Activated CD8-positive, alpha-beta memory T cell treated with anti-CD3 and anti-CD28 coated beads, Interleukin-2, amount 50 U/mL, for 48 hours (primary cell): Measurements from ENCODE around the gene CNTNAP5.

Source experiments
- DNase-seq: peaks from one replicate; pipeline ENCODE4 v3.0.0-alpha.2; 2020

Gene CNTNAP5

DNA sequence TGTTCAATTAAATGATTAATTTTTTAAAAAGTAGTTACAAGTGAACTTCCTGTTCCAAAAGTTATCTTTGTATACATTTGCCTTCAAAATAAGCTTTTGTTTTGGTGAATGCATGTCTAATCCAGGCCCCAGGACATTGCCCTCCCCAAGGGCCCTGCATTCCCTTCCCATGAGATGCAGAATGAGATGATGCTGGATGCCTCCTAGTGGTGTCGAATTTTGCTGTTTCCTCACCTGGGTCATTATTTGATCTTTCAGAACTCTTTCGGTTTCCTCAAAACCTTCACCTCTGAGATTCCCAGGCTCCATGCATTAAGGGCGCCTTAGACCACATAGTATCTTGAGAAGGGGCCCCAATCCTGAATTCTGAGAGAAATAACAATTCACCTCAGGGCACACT lies 728.8 kb downstream of the CNTNAP5 start:
- DNase-seq = no peak

DNA sequence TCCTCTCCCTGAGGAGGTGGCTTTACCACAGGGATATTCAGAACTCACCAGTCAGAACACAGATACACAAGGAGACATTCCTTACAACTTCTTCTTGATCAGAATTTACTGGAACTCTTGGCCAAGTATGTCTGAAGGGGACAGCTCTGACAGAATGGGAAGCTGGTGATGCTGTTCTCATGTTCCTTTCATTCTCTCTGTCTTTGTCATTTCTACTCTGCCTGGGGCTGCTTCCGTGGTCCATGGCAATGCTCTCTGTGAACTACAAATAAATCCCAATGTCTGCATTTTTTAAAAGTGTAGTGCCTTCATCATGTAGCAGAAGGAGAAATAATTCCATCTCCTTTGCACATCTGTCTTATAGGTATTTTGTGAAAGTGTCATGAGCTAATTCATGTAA lies 730.3 kb downstream of the CNTNAP5 start:
- DNase-seq = no peak

DNA sequence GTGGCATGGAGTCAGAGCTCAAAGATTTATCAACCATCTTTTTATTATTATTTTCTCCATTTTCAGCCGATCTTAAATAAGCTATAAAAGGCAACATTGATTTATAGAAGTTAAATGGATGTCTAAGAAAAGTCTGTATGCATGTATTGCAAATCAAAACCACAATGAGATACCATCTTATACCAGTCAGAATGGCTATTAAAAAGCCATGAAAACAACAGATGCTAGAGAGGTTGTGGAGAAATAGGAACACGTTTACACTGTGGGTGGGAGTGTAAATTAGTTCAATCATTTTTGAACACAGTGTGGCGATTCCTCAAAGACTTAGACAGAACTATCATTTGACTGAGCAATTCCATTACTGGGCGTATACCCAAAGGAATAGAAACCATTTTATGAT lies 731.0 kb downstream of the CNTNAP5 start:
- no peak for DNase-seq

- no peak for DNase-seq
Measured at GRCh38 chr2:124762388-124762787, 737.3 kb downstream of the CNTNAP5 start.

GRCh38 chr2:124763611-124764010 lies 738.5 kb downstream of the CNTNAP5 start:
- no peak for DNase-seq

GRCh38 chr2:124774781-124775180 lies 749.7 kb downstream of the CNTNAP5 start:
- DNase-seq = no peak

DNA sequence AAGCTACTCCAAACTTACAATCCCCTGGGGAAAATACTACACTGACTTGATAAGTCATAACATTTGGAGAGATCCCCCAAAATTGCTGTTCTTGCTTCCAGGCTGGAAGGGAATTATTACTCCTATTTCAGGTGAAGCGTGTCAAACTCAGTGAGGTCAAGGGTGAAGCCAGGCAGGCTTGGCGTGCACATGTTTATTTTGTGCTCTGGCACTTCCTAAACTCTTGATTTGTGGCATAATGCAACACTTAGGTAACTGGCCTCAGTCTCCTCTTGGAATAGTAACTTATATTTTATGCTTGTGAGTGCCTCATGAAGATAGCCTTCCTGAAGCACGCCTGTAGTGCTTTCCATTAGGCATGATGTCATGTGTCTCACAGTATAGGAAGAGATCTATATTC lies 751.2 kb downstream of the CNTNAP5 start:
- DNase-seq = no peak

GRCh38 chr2:124778076-124778475 lies 753.0 kb downstream of the CNTNAP5 start:
- no peak for DNase-seq

DNA sequence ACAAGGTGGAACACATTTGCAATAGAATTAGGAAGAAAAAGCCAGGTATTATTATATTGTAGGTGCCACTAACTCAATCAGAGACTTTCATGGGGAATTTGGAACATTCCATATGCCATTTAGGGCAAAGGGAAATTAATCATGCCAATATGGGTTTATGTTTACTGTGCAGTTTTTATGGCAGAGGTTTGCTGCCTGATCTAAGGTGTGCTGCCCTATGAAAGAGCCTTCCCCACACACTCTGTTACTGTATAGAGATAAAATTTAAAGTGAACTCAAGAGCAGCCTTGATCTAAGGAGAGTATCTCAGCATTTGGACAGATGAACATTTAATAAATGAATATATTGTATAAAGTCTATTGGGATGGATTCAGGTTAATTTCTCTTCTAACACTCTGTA lies 771.6 kb downstream of the CNTNAP5 start:
- DNase-seq = no peak

GRCh38 chr2:124797049-124797448 lies 772.0 kb downstream of the CNTNAP5 start:
- DNase-seq = no peak

GRCh38 chr2:124798551-124798950 lies 773.5 kb downstream of the CNTNAP5 start:
- no peak for DNase-seq

DNA sequence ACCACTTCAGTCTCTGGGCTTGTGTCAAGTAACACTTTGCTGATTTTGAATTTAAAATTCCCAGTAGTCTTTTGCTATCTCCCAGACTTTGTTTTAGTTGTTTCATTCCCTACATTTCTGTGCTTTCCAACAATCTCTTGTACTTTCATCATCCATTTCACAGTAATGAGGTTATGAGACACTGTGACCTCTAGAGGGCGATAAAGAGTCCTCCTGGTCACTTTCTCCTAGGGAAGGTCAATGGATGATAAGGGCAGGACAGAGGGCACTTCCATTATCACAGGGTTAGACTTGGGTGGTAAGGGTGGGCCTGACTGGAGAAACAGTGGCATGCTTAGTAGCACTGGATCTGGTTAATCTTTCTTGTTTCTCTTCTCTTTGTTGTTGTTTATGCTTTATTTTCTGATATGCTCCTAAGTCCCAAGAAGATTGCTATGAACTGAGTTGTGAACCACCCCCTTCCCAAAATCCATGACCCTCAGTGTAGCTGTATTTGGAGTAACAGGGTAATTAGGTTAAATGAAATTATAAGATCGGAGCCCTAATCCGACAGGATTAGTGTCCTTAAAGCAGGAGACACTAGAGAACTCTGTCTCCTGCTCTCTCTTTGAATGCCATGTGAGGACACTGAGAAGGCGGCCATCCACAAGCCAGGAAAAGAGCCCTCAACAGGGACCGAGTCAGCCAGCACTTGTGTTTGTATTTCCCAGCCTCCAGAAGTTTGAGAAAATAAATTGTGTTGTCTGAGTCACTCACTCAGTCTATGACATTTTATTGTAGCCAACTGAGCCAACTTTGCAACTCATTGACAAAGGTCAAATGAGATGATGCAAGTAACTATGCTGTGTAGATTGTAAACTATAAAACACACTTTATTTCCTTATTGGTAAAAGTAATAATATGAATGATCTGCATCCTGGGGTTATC lies 779.2 kb downstream of the CNTNAP5 start:
- DNase-seq = no peak

GRCh38 chr2:124805060-124805459 lies 780.0 kb downstream of the CNTNAP5 start:
- no peak for DNase-seq

DNA sequence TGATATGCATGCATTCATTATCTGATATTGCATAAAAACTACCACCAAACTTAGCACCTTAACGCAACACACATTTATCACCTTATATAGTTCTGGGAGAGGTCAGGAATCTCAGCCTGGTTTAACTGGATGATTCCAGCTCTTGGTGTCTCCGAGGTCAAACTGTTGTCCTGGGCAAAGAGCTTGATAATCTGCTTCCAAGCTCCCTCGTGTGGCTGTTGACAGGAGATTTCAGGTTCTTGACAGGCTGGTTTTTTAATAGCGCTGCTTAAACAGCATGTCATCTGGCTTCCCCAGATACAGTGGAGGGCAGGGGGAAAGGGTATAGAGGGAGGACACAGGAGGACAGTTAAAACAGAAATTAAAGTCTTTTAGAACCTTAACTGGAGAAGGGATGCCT lies 785.0 kb downstream of the CNTNAP5 start:
- DNase-seq = no peak

GRCh38 chr2:124814968-124815745 lies 790.1 kb downstream of the CNTNAP5 start:
- DNase-seq = no peak

GRCh38 chr2:124816007-124816406 lies 790.9 kb downstream of the CNTNAP5 start:
- no peak for DNase-seq

DNA sequence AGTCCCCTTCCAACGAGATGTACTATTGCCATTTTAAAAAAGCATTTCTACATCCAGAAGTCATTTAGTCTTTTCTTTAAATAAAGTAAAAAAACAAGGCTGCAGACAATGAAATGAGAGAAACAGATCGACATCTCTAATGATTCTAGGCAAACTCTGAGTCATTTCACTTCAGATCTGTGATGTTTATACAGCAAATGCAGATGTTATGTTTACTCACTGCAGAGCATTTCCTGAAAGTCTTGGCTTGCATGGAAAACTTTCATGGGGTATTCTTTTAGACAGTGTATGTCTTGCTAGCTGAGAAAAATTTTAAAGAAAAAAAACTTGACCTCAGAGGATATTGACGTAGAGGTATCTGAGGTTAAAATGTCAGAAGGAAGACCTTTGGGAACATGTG lies 797.4 kb downstream of the CNTNAP5 start:
- DNase-seq = no peak

DNA sequence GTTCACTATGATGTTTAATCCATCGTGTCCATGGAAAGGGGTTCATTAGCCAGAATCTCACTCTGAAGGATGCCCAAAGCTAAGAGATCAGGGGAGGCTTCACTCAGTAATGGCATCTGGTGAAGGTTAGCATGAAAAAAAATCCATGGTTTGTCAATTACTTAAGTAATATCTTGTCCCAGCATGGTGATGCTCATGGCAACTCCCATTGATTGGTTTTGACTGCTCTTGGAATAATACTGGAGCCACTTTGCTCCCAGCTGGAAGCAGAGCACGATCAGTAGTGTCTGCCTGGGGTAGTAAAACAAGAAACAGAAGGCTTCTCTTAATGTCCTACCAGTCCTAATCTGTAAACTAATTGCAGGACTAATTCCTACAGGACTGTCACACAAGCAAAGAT lies 799.4 kb downstream of the CNTNAP5 start:
- DNase-seq = no peak

GRCh38 chr2:124832521-124832920 lies 807.4 kb downstream of the CNTNAP5 start:
- DNase-seq = no peak

- DNase-seq = no peak
Measured at GRCh38 chr2:124834331-124834730, 809.2 kb downstream of the CNTNAP5 start.

DNA sequence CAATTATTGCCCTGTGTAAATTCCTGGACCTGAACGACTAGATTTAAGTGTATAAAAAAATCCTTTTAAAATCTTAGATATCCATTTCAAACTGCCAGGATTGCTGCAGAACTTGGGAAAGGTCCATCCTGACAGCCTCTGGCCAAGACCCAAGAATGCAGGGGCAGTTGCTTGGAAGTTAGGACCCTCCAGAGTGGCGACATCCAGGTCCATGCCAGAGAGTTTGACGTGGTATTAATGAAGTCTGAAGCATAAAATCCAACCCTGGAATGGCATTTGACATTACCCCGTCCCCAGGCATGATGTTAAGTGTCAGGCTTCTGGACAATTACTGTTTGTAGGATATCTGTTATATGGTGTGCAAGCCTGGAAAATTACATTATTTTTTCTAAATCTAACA lies 810.2 kb downstream of the CNTNAP5 start:
- no peak for DNase-seq

GRCh38 chr2:124836416-124836815 lies 811.3 kb downstream of the CNTNAP5 start:
- DNase-seq = no peak

DNA sequence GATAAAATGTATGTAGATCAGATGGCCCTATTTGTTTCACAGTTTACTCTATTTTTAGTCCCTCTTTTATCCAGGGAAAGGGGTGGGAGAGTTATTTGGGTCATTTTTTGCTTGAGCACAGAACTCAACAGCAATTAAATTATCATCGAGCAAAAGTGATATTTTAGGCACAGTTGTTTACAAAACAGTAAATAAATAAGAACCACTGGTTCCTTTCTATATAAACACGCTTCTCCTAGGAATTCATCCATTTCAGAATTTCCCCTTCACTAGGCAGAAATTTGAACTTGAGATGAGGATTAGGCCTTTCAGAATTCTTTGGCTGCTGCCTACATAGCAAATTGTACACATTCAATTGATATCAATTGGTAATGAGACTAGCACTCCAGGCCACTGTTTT lies 812.4 kb downstream of the CNTNAP5 start:
- no peak for DNase-seq

- no peak for DNase-seq
Measured at GRCh38 chr2:124838406-124838805, 813.3 kb downstream of the CNTNAP5 start.
